Epithelial cell of esophagus (primary cell): ENCODE data around the gene ARFGAP2.

Experiments used
- DNase-seq: peaks from one replicate; pipeline ENCODE4 v3.0.0; 2010; ENCODE audit warnings: low read depth
- H3K4me3 ChIP-seq: 2 replicates; pipeline ENCODE4 v1.5.1; 2011; ENCODE audit warnings: mild to moderate bottlenecking, low read length, control low read depth
- TF ChIP-seq, protein P1 (sequence below): IDR thresholded peaks from 2 replicates; pipeline ENCODE4 v1.5.1; 2011; ENCODE audit warnings: low read depth, mild to moderate bottlenecking, low read length, control low read depth, inconsistent platforms; ENCODE audit not compliant: insufficient read depth; ENCODE audit errors: missing control alignments

Gene ARFGAP2

GRCh38 chr11:47154616-47155570 is 21.8 kb downstream of the ARFGAP2 start:
- H3K4me3 ChIP-seq, result no peak overlapping the region
- no peak for DNase-seq
- TF ChIP-seq, protein P1, sequence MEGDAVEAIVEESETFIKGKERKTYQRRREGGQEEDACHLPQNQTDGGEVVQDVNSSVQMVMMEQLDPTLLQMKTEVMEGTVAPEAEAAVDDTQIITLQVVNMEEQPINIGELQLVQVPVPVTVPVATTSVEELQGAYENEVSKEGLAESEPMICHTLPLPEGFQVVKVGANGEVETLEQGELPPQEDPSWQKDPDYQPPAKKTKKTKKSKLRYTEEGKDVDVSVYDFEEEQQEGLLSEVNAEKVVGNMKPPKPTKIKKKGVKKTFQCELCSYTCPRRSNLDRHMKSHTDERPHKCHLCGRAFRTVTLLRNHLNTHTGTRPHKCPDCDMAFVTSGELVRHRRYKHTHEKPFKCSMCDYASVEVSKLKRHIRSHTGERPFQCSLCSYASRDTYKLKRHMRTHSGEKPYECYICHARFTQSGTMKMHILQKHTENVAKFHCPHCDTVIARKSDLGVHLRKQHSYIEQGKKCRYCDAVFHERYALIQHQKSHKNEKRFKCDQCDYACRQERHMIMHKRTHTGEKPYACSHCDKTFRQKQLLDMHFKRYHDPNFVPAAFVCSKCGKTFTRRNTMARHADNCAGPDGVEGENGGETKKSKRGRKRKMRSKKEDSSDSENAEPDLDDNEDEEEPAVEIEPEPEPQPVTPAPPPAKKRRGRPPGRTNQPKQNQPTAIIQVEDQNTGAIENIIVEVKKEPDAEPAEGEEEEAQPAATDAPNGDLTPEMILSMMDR, result no peak

GRCh38 chr11:47152953-47153950 is 23.4 kb downstream of the ARFGAP2 start:
- TF ChIP-seq, protein P1, result peak; percentile 99
- no peak overlapping the region for H3K4me3 ChIP-seq
- DNase-seq, result peak; percentile 74

DNA sequence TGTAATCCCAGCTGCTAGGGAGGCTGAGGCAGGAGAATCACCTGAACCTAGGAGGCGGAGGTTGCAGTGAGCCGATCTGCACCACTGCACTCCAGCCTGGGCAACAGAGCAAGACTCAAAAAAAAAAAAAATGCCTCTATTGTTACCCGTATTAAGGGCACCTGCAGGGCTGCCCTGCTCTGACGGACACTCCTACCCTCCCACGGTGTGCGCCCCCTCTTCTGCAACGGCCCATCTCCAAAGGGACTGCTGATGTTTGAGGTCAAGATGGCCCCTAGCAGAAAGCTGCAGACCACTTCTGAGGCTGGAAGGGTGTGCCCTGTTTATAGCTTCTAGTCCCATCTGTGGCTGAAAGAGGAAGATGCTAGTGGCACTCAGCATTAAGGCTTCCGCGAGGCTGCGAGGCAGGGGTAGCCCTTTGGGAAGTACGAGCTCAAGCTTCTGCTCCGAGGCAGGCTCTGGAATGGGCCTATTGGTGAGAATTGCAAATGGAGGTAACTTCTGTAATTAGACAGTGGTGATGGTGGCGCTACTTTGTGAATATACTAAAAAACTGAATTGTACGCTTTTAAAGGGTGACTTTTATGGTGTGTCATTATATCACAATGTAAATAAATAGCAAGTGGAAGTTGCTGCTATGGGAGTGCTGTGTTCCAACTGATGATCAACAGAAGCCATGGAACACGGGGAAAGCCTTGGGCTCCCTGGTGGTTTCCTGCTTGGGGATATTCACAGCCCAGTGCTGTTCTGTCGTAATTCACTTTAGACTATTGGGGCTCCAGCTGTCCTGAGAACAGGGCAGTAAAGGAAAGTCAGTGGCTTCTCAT is 24.3 kb downstream of the ARFGAP2 start:
- no peak overlapping the region for H3K4me3 ChIP-seq
- no peak for DNase-seq
- TF ChIP-seq, protein P1, result no peak

GRCh38 chr11:47149782-47150181 is 26.9 kb downstream of the ARFGAP2 start:
- H3K4me3 ChIP-seq, result no peak overlapping the region
- TF ChIP-seq, protein P1, result no peak
- no peak for DNase-seq

DNA sequence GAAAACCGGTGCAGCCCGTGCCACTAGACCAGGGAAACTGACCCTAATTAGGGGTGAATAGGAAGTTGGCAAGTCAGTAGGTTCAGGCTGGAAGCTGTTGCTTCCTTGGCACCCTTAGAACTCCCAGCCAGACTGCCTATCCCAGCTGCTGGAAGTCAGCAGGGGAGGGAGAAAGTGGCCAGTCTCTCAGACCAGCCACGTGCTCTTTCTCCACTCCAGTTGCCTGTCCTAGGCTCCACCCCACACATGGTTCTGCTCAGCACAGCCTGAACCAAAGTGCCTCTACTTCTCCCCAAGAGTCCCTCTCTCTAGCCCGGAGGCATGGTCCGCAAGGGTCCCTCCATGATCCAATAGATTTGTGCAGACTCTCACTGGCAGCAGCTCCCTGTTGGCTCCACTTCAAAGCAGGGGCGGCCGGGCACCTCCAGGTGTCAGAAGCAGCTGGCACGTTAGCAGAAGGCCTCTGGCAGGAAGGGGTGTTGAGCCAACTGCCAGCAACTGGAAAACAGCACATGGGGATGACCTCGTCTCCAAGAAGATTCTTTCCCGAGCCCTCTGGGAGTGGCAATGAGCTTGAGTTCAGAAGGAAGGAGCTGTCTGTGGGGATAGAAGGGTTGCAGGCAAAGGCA is 27.7 kb downstream of the ARFGAP2 start:
- TF ChIP-seq, protein P1, result no peak
- no peak for DNase-seq
- no peak overlapping the region for H3K4me3 ChIP-seq

DNA sequence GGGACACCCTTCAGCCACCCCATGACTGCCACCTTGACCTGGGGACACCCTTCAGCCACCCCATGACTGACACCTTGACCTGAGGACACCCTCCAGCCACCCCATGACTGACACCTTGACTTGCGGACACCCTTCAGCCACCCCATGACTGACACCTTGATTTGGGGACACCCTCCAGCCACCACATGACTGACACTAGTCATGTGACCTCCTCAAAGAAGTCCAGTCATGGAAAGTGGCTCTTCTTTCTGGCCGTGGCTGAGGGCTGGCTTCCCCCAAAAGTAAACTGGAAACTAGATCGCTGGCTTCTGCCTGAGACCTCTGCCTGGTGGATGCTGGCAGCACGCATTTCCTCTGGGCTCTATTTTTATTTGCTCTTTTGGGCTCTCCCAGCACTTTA is 28.4 kb downstream of the ARFGAP2 start:
- DNase-seq, result no peak
- TF ChIP-seq, protein P1, result no peak
- H3K4me3 ChIP-seq, result no peak overlapping the region
